NCI-H510A treated with DMSO at 0.1 percent for 48 hours (cell line): ENCODE results near the gene ACRBP.
"Not testable (repeated sequence)": the region's sequence is repeated elsewhere in the genome, so short reads cannot be mapped to it uniquely, and the experiment has no call there.

Experiments
- DNase-seq: peaks from one replicate; lab custom pipeline; 2025; lab: John Stamatoyannopoulos, UW

ACRBP gene

GRCh38 chr12:6614513-6615172, 32.6 kb downstream of the ACRBP start:
- DNase-seq, result no peak

- peak; percentile 83 for DNase-seq
Observed at GRCh38 chr12:6613776-6614512, 33.3 kb downstream of the ACRBP start.

DNA sequence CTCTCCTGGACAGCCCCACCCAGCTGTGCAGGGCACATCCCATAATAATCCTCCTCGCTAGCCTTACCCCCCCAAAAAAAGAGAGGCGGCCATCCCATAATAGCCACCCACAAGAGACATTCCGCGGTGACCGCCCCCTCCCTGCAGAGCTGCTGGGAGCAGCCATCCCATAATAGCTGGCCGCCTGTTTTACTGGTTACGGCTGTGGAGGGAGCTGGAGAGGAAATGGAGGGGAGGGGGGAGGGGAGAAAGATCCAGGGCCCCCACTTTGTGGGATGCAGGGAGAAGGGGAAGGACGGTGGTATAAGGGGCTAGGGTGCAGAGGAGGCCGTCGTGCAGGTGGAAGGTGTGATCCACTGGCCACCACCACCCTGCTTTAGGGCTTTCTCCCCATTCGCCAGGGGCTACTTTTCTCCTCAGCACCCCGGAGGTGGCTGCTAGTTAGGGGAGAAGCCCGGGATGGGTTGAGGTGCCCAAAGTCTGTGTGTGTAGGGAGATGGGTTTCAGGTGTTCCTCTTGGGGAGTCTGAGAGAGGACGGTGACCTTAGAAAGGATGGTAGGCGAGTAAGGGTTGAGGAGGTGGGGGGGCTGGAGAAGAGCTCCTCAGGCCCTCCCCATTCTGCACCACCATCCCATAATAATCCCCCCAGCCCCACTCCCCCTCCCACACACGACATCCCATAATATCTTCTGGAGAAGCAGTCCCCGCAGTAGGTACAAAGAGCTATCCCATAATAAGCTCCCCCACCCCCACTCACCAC, 34.0 kb downstream of the ACRBP start:
- peak; percentile 87 for DNase-seq

GRCh38 chr12:6612652-6613014, 34.6 kb downstream of the ACRBP start:
- no peak for DNase-seq

DNA sequence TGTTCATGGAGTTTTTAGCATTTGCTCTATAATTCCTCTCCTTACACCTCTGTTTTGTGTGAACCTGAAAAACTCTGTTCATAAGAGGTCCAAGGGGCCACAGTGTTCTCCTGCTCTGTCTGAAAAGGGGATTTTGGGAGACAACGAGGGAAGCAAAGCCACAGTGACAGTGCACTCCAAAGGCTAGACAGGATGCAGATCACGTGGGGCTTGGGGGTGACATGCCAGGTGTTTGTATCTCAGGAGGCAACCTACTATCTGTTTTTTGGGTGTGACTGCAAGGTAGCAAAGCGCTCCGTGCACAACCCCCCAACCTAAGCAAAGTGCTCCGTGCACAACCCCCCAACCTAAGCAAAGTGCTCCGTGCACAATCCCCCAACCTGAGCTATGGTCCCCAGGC, 35.0 kb downstream of the ACRBP start:
- no peak for DNase-seq

- no peak for DNase-seq
Observed at GRCh38 chr12:6608592-6609281, 38.5 kb downstream of the ACRBP start.

GRCh38 chr12:6607751-6608591, 39.3 kb downstream of the ACRBP start:
- DNase-seq, result peak; percentile 85

DNA sequence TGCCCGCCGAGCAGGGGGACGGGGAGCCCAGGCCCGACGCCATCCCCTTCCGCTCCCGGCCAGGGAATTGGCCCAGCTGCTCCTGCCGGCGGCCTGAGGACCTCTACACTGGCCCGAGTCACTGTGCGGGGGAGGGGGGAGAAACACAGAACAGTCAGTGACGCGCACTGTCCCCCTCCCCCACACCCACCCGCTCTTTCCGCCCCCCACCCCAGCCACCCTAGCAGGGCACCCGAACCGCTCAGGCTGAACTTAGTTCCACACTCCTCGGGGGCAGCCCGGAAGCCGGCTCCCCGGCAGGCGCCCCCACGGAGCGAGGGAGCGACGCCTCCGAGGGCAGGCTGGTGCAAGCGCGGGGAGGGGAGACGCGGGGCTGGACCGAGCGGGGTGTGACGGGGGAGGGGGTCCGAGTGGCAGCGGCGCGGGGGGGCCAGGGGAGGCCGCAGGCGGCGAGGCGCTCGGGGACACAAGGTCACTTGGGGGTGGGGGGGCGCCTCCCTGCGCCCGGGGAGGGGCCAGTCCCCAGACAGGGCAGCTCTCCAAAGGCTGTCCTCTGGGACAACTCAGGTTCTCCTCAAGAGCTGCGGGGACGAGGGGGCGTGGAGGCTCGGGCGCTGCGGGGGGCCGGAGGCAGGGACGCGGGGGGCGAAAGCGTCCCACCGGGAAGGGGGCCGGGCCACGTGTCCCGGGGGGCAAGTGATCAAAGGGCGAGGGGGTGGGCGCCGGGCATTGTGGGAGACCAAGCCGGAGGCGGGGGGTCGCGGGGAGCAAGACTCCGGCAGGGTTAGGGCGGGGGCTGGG, 40.7 kb downstream of the ACRBP start:
- DNase-seq, result no peak

GRCh38 chr12:6605421-6606330, 41.6 kb downstream of the ACRBP start:
- DNase-seq, result no peak

DNA sequence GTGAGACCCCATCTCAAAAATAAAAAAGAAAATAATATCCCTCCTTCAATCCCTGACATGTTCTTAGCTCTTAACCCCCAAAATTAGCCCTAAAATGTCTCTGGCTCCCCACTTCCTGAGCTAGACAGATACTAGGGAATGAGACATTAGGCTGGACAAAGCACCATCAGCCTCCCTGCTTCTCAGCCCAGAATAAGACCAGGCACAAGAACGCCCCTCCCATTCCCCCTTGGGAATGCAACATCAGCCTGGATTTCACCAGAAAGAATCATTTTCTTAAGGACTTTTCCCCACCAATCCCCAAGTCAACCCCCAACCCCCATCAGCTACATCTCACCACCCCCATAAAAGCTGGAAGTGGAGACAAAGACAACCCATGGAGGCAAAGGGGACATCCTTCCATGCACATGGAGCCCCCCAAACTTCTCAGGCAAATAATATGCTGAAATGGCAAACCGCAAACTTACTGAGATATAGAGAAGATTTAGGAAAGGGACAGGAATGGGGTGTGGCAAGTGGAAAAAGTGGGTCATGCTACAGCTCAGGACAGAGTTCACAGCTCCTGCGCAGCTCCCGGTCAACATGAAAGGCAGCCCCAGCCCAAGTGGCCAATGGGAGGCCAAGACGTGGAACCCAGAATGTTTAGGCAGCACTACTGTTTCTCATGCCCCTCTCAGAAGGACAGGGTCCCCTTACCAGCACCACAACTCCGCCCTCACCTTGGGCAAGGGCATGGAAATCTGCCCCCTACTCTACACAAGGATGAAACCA, 42.8 kb downstream of the ACRBP start:
- no peak for DNase-seq

- peak; percentile 29 for DNase-seq
Observed at GRCh38 chr12:6603095-6603567, 44.1 kb downstream of the ACRBP start.

DNA sequence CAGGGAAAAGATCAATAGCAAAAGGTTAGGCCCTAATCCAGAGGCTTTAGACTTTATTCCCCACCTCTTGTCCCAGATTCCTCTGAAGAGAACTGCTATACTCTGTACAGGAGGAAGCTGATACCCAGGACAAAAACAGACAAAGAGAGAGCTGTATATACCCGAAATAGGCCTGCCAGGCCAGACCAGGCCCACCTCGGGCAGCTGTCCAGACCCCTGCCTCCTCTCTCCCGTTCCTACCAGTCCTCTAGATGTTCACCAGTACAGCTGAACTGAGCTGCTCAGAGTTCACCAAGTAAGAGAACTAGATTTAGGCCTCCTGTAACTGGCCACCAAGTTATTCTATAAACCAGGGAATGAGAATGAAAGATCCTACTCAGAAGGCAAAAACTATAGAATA, 44.7 kb downstream of the ACRBP start:
- no peak for DNase-seq

DNA sequence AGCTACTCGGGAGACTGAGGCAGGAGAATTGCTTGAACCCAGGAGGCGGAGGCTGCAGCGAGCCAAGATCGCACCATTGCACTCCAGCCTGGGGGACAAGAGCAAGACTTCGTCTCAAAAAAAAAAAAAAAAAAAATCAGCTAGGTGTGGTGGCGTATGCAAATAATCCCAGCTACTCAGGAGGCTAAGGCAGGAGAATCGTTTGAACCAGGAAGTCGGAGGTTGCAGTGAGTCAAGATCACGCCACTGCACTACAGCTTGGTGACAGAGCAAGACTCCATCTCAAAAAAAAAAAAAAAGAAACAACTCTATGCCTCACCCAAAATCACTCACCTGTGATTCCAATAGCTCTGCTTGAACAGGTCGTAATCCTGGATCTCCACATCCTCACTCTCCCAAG, 51.6 kb downstream of the ACRBP start:
- DNase-seq, result not testable (repeated sequence)

DNA sequence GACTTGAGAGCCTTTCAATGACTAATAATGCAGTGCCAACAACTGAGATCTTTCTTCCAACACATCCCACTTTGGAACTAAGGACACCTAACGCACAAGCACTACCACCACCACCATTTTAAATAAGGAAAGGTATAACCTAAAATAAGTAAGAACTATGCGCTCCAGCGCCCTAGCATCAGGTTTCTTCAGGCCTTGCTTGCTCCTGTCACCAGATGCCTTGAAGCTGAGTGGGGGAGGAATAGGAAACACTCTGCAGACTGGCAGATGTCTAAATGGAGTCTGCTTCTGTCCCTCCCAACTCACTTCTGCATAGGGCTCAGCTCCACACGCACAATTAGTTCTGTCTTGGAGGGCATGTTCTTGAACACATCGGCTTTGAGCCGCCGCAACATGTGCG, 55.1 kb downstream of the ACRBP start:
- no peak for DNase-seq
